NCI-H1105 (cell line): ENCODE results near the gene OLFM2.
"Not testable (repeated sequence)": the region's sequence is repeated elsewhere in the genome, so short reads cannot be mapped to it uniquely, and the experiment has no call there.

Source experiments
- DNase-seq: peaks from one replicate; lab custom pipeline; 2025; lab: John Stamatoyannopoulos, UW

OLFM2 gene

DNA sequence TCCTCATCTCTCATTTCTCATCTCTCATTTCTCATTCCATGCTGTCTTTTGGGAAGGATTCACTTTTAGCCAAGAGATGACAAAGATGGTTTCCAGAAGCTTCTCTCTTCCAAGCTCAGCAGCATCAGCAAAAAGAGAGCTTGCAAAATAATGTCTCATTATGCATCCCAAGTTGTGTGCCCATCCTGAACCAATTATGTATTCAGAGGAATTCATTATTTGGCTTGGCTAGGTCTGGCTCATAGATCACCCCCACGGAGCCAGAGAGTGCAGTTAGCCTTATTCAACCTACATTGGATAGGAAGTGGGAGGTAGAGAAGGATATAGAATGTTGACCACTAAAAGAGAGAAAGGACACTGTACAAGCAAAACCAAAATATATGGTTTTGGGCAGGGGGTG, 5.4 kb upstream of the OLFM2 start:
- DNase-seq = no peak

- DNase-seq = no peak
These were observed 4.9 kb upstream of the OLFM2 start for GRCh38 chr19:9941231-9941630.

DNA sequence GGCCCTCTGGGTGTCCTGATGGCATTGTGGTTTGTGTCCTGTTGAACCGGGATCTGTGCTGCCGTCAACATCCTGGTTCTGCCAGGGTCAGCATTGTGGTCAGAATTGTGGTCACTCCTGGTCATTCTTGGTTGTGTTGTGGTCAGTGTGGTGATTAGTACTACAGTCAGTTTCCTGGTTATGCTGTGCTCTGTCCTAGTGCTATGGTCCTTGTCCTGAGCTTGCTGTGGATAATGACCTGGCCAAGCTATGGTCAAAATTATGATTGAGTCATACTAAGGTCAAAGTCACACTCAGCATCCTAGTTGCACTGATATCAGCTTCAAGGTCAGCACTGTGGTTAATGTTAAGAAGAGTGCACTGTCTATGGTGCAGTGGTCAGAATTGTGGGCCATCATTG, 4.5 kb upstream of the OLFM2 start:
- no peak for DNase-seq

DNA sequence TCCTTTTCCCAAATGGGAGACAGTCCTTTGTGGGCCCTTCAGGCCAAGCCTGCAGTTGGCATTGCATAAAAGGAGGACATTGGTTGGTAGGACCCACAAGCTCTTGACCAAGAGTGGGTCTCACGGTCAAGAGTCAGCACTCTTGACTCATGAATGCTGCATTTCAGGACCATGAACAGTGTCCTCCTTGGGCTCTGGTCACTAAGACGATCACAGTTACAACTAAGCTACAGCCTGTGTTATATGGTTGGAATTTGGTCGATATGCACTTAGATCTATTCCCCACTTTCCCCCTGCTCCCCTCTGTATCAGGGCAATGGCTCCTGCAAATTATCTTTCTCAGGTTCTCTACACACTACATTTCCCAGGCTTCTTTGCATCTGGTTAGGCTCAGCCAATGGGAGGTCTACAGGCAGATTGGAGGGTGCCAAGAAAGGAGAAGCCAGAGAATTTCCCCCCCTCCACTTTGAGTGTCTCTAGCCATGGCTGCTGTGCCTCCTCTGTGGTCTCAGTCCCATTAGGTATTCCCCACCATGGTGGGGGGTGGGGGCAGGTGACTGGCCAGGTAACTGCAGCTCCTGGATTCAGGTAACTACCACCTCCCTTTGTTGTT, 3.1 kb upstream of the OLFM2 start:
- DNase-seq = no peak

GRCh38 chr19:9937001-9937411, 691 bp upstream of the OLFM2 start:
- DNase-seq = no peak

DNA sequence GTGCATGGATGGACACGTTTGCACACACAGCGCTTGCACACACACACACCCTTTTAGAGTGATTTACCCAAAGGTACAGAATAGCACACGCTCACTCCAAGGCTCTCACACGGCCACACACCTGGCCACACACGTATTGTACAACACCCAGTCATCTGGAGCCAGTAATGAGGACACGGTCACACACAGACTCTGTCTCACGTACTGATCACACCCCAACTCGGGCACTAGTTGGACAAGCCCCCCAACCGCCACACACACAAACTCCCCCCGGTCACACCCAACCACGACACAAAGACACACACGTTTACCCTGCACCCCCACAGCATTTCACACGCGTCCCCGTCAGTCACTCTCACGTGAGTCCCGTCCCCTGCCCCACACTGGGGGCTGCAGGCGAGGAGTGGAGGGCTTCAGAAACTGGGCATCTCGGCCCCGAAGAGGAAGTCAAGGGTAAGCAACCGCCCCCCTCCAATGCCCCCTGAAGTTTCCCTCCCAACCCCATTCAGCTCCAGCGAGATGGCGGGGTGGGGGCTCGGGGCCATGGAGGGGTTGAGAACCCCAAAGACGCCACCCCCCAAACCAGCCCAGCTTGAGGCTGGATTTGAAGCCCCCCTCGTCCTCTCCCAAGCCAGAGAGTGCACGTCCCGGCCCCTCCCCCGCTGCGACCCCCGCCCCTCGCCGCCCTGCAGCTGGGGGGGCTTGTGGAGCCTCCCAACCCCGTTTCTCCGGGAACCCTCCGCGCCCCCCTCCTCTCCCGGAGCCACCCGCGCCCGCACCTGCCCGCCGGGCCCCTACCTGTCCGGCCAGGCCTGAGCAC, 599 bp downstream of the OLFM2 start:
- no peak for DNase-seq

- peak; percentile 60 for DNase-seq
These were observed 2.0 kb downstream of the OLFM2 start for GRCh38 chr19:9934132-9934950.

DNA sequence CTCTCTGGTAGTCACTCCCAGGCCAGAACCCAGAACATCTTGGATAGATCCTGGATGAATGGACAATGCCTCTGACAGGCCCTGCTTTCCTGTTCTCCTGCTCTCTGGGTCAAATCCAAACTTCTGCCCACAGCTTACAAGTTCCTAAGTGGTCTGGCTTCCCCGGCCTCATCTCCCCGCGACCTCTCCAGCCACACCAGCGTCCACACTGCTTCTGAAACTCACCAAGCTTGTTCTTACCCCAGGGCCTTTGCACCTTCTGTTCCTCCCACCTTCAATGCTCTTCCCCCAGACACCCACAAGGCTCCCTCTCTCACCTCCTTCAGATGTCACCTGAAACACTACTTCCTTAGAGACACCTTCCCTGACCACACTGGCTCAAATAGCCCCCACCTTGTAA, 3.5 kb downstream of the OLFM2 start:
- no peak for DNase-seq

DNA sequence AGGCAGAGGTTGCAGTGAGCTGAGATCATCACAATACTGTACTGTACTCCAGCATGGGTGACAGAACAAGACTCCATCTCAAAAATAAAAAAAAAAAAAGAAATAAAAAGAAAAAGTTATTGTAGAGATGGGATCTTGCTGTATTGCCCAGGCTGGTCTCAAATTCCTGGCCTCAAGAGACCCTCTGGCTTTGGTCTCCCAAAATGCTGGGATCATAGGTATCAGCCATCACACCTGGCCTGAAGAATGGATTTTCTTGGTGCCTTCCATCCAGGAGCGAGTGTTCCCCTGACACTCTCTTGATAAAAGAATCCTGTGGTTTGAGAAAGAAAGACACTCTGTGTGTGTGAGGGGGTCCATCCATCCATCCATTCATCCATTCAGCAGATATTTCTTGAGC, 4.7 kb downstream of the OLFM2 start:
- DNase-seq = no peak

DNA sequence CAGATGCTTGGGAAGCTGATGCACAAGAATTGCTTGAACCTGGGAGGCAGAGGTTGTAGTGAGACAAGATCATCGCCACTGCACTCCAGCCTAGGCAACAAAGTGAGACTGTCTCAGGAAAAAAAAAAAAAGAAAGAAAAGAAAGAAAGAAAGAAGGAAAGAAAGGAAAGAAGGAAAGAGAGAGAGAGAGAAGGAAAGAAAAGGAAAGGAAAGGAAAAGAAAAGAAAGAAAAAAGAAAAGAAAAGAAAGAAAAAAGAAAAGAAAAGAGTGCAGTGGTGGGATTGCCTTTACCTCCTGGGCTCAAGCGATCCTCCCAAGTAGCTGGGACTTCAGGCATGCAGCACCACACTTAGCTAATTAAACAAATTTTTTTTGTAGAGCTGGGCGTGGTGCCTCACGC, 12.9 kb downstream of the OLFM2 start:
- no peak for DNase-seq

DNA sequence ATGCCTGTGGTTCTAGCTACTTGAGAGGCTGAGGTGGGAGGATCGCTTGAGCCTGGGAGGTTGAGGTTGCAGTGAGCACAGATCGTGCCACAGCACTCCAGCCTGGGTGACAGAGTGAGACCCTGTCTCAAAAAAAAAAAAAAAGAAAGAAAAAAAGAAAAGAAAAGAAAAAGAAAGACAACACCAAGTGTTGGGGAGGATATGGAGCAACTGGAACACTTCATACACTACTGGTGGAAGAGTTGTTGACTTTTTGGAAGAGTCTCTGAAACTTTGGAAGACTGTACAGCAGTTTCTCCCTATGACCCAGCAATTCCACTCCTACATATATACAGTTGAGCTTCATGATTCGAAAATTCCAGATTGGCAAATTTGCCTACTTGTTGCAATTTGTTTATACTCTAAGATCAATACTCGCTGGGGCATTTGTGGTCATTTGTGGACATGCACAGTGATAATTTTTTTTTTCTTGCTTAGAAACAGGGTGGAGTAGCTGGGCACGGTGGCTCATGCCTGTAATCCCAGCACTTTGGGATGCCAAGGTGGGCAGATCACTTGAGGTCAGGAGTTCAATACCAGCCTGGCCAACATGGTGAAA, 13.4 kb downstream of the OLFM2 start:
- DNase-seq = not testable (repeated sequence)

- no peak for DNase-seq
These were observed 19.0 kb downstream of the OLFM2 start for GRCh38 chr19:9917321-9917720.

DNA sequence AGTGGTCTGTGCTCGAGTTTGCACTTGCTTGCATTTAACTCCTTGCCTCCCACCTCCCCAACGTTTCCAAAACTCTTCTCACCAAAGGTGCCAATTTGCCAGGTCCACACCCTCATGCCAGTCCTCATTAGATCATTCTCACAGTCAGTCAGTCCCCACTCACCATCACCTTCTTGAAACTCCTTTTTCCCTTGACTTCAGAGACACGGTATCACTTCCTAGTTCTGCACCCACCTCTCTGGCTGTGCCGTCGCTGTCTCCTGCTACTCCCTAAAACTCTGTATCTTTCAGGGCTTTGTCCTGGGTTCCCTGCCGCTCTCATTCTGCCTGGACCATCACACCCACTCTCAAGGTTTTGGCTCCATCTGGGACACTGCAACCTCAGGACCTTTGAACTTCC, 19.6 kb downstream of the OLFM2 start:
- no peak for DNase-seq

GRCh38 chr19:9914315-9915207, 21.8 kb downstream of the OLFM2 start:
- DNase-seq = no peak

DNA sequence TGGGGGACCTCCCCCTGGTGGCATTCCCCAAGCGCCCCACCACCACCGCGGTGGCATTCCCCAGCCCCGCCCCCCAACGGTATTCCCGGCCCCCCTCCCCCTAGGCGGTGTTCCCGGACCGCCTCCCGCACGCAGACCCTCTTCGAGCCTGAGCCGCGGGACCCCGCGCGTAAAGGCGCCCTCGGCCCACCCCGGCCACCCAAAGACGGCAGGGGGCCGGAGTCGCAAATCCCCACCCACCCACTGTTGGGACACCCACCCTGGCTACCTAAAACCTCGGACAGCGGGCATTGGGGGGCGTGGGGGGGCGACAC, 22.4 kb downstream of the OLFM2 start:
- no peak for DNase-seq

DNA sequence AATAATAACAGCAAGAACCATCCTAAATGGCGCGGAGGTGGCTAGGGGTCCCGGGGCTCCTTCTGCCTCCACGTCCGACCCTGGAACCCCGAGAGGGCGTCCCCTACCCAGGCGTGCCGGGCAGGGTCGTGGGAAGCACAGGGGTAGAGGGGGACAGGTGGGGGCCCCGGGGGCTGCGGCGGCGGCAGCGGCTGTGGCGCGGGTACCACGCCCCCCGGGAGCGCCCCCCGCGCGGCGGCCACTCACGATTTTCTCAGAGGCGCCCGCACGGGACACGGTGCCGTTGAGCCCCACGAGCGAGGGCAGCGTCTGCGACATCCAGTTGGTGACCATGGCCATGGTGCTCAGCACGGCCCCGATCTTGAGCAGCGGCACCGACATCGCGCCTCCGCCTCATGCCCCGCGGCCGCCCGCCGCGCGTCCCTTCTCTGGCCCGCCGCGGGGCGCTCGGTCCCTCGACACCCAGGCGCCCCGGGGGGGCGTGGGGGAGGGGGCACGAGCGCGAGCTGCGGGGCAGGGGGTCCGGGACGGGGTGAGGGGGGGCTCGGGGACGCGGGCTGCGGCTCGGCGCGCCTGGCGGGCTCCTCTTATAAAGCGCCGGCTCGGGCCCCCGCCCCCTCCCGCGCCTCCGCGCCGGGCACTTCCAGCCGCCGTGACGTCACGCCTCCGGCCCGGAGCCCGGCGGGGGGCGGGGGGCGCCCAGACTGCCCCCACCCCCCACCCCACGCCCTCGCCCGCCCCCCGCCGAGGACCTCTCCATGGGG, 22.9 kb downstream of the OLFM2 start:
- DNase-seq = no peak

GRCh38 chr19:9912551-9913236, 23.6 kb downstream of the OLFM2 start:
- no peak for DNase-seq

- no peak for DNase-seq
These were observed 24.7 kb downstream of the OLFM2 start for GRCh38 chr19:9911524-9912185.

- DNase-seq = no peak
These were observed 25.7 kb downstream of the OLFM2 start for GRCh38 chr19:9910625-9911024.

DNA sequence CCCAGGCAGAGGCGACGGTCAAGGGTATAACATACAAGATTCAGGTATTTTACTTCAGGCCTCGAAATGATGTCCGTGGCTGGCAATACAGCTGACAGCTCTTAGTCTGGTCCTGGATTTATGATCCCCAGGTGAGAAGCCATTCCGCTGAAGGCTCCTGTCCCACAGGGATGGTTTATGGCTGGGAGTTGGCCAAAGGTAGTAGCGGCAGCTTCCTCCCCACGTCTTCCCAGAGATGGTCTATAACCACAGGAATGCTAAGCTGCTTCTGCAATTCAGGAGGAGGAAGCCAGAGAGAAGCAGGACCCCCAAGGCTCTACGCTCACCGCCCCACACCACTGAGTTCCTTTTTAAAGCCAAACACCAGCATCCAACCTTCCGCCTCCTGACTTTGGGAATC, 27.1 kb downstream of the OLFM2 start:
- DNase-seq = no peak
